Lung (tissue), 12 donors: ENCODE measurements around the gene EBI3. TPM values are rescaled to one million over a fixed set of nuclear protein-coding genes. Genes with fewer than 3 reads are reported as not detected.
A peak's percentile ranks its signal among the peaks of the same experiment; 100 is the strongest.

Experiments used
- ATAC-seq: fragments of 200-7000 bp; cut with Tn5 transposase; one replicate; pipeline ENCODE4 v1.9.1; 2020; ENCODE audit warnings: moderate number of reproducible peaks; ENCODE audit not compliant: insufficient read depth, low FRiP score
- DNase-seq, 3 donors: peaks; one replicate each; pipeline ENCODE4 v3.0.0-alpha.2; 2013 to 2017
- H3K27ac ChIP-seq, 2 donors: one replicate each; pipeline ENCODE4 v1.5.1; 2013; ENCODE audit warnings: mild to moderate bottlenecking in 2 of 2, moderate library complexity in 2 of 2, control low read depth in 1 of 2, inconsistent platforms in 1 of 2, low read depth in 1 of 2, low read length in 1 of 2
- H3K27me3 ChIP-seq, 3 donors: one replicate each; pipeline ENCODE4 v1.5.1; 2013; ENCODE audit warnings: low read length in 2 of 3; ENCODE audit not compliant: control insufficient read depth in 3 of 3, insufficient read depth in 3 of 3
- H3K36me3 ChIP-seq, 4 donors: one replicate each; pipeline ENCODE4 v1.5.1; 2013; ENCODE audit warnings: low read length in 4 of 4, mild to moderate bottlenecking in 1 of 4, moderate library complexity in 1 of 4; ENCODE audit not compliant: control insufficient read depth in 4 of 4, insufficient read depth in 4 of 4
- H3K4me1 ChIP-seq, 5 donors: one replicate each; pipeline ENCODE4 v1.5.1; 2013; ENCODE audit warnings: low read length in 5 of 5, mild to moderate bottlenecking in 2 of 5, moderate library complexity in 1 of 5; ENCODE audit not compliant: control insufficient read depth in 5 of 5, insufficient read depth in 5 of 5
- H3K4me3 ChIP-seq: one replicate; pipeline ENCODE4 v1.5.1; 2013; ENCODE audit warnings: mild to moderate bottlenecking, control low read depth, moderate library complexity
- H3K9ac ChIP-seq, 2 donors: one replicate each; pipeline ENCODE4 v1.5.1; 2013; ENCODE audit warnings: low read length in 2 of 2, control low read depth in 1 of 2; ENCODE audit not compliant: insufficient read depth in 1 of 2
- H3K9me3 ChIP-seq, 4 donors: one replicate each; pipeline ENCODE4 v1.5.1; 2013; ENCODE audit warnings: low read length in 3 of 4, mild to moderate bottlenecking in 1 of 4, moderate library complexity in 1 of 4; ENCODE audit not compliant: control insufficient read depth in 4 of 4, insufficient read depth in 3 of 4
- WGBS, 2 donors: extraction: QIAGEN DNeasy Blood & Tissue Kit; methylation state at CpG; one replicate each; pipeline ENCODE4 v1.1.7; 2013; 5-methylcytosine and 5-hydroxymethylcytosine counted together
- polyA plus RNA-seq, 2 donors: library from polyadenylated mRNA; stranded (reverse); fragments of 200-250 nt; gene quantifications; one replicate each; pipeline ENCODE4 v1.2.1, GENCODE V29; 2013
- total RNA-seq, 2 donors: library from RNA; depleted of rRNA in 1 of 2; stranded (reverse); fragments of >200 nt in 1 of 2; gene quantifications; one replicate each; pipeline ENCODE4 v1.2.1, GENCODE V29; 2014 to 2021
- TF ChIP-seq, protein P1 (sequence below): IDR thresholded peaks from 2 replicates; pipeline ENCODE4 v1.5.1; 2012; ENCODE audit warnings: mild to moderate bottlenecking; ENCODE audit errors: control extremely low read depth, extremely low read depth
- donor health status: control.
- donor health status: control.
- donor health status: Bipolar disorder and iron deficiency.
- donor health status: healthy.
- donor health status: DM: yes; HTN: yes; CAD: no.

EBI3 gene
- total and polyA plus RNA-seq, 4 donors = 4.1 to 92.7 (median 6.4) TPM

DNA sequence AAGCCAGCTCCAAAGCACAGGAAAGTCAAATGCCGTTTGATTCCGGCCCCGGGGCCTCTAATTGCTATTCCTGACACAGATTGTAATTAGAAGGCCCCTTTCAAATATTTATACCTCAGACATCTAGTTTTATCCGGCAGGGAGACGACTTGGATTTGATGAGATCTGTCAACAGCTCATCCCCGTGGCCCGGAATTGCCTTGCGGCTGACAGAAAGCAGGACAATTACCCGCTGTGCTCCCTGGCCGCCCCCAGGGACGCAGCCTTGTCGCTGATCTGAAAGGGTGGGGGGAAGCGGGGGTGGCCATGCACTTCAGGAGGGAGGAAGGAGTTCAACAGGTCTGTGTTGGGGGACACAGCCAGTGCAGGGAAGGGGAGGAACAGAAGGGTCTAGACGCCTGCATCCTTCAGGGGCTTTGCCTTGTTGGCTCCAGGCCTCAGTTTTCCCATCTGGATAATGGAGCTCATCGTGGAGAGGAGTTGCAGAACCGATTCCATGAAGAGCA is 47.9 kb downstream of the EBI3 start:
- ATAC-seq (no peak), DNase-seq (no peak)
- TF ChIP-seq, protein P1, sequence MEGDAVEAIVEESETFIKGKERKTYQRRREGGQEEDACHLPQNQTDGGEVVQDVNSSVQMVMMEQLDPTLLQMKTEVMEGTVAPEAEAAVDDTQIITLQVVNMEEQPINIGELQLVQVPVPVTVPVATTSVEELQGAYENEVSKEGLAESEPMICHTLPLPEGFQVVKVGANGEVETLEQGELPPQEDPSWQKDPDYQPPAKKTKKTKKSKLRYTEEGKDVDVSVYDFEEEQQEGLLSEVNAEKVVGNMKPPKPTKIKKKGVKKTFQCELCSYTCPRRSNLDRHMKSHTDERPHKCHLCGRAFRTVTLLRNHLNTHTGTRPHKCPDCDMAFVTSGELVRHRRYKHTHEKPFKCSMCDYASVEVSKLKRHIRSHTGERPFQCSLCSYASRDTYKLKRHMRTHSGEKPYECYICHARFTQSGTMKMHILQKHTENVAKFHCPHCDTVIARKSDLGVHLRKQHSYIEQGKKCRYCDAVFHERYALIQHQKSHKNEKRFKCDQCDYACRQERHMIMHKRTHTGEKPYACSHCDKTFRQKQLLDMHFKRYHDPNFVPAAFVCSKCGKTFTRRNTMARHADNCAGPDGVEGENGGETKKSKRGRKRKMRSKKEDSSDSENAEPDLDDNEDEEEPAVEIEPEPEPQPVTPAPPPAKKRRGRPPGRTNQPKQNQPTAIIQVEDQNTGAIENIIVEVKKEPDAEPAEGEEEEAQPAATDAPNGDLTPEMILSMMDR = no peak
- H3K27me3 ChIP-seq = peaks cover 10 to 24% (median 19%) of the 10 kb centered on the region in 3 donors
- H3K4me3 ChIP-seq = no peak overlapping the region
- peaks cover 0 to 7% (median 3%) of the 10 kb centered on the region in 5 donors for H3K4me1 ChIP-seq
- H3K27ac ChIP-seq = no peak overlapping the region
- peaks cover 0 to 2% (median 0%) of the 10 kb centered on the region in 4 donors for H3K36me3 ChIP-seq
- H3K9me3 ChIP-seq = peaks cover 0 to 1% (median 0%) of the 10 kb centered on the region in 4 donors
- 41 to 59% methylated on average over 16 of the region's 16 CpGs for WGBS, 2 donors
- H3K9ac ChIP-seq = no peak overlapping the region

DNA sequence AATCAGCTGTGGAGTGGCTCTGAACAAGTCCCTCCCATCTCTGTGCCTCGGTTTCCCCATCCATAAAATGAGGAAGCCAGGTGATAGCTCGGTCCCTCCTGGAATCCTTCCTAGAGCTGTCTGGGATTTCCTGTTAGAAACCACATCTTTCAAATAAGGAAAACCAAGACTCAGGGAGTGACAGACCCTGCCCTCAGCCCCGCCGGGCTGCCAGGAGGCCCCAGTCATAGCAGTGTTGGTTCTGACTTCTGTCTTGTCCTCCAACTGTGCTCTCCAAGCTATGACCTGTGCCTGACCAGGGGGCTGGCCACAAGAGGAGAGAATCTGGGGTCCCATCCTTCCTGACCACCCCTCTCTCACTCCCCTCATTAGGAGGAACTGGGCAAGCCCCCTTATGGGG is 48.7 kb downstream of the EBI3 start:
- Histone ChIP-seq H3K9ac (no peak overlapping the region), H3K9me3 (peaks cover 0 to 1% (median 0%) of the 10 kb centered on the region in 4 donors), H3K4me3 (no peak overlapping the region), H3K4me1 (peaks cover 0 to 7% (median 3%) of the 10 kb centered on the region in 5 donors), H3K36me3 (no peaks in the 10 kb centered on the region), H3K27ac (no peak overlapping the region), H3K27me3 (peaks cover 15 to 24% (median 20%) of the 10 kb centered on the region in 3 donors)
- DNase-seq (no peak), ATAC-seq (no peak)
- TF ChIP-seq, protein P1 = no peak
- WGBS, 2 donors = 17 to 23% methylated on average over 4 of the region's 4 CpGs

DNA sequence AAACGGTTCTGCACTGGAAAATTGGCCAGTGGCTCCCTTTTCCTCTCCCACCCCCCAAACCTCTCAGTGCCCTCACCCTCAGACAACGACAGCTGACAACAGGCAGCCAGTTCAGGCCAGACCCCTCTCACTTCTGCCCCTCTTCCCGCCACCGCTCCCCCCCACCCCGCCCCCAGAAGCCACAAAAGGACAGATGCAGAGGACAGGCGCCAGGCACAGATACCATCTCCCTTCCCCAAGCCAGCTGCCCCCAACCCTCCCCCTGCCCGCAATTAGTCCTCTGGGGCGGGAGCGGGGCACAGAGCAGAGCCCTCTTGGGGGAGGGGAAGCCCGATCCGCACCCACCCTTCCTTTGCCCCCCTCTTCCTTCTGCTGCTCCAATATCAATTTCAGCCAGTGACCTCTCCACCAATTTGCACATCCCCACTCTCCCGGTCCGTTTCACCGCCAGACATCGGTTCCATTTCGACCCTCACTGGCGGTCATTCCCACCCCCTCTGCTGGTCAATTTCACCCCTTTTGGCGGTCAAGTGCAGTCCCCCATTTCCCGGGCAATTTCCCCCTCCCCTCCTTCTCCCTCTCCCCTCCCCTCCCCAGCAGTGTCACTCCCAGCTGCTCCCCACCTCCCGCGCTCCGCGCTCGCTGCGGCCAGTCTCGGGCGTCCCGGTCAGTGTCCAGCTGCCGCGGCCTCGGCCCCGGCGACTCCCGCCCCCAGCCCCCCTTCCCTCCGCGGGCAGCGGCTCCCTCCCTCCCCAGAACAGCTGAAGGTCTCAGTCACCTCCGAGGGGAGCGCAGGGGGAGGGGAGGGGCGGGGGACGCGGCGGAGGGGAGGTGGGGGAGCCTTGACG is 49.3 kb downstream of the EBI3 start, which contains the start of gene SHD:
TSS of gene SHD (plus strand) at position 848 of the 848 bp plus-strand sequence. CDS start 798 bp downstream, outside the sequence.
- WGBS, 2 donors = 0 to 4% methylated on average over 30 to 44 of the region's 44 CpGs
- Histone ChIP-seq H3K36me3 (no peaks in the 10 kb centered on the region), H3K27me3 (peaks cover 15 to 24% (median 22%) of the 10 kb centered on the region in 3 donors), H3K4me3 (no peak within 1 kb of the TSS), H3K9me3 (peaks cover 0 to 1% (median 0%) of the 10 kb centered on the region in 4 donors), H3K27ac (no peak within 1 kb of the TSS), H3K4me1 (peaks cover 0 to 7% (median 3%) of the 10 kb centered on the region in 5 donors), H3K9ac (no peak within 1 kb of the TSS)
- TF ChIP-seq, protein P1 = no peak
- DNase-seq = peak; percentile 21 to 46 (median 41)
- ATAC-seq = no peak
